Mesenchymal stem cell (in vitro differentiated cells and primary cell): ENCODE data around the gene SLC23A2.

Source experiments
- DNase-seq: peaks from one replicate; pipeline ENCODE4 v3.0.0-alpha.2; 2013
- H2AFZ ChIP-seq: one replicate; pipeline ENCODE4 v1.6.1; 2013; ENCODE audit warnings: low read depth, mild to moderate bottlenecking, control low read depth, inconsistent platforms, low read length, moderate library complexity
- H2AK5ac ChIP-seq: 2 replicates; pipeline ENCODE4 v1.6.1; 2013; ENCODE audit warnings: low read length, moderate library complexity, mild to moderate bottlenecking, inconsistent platforms; ENCODE audit not compliant: severe bottlenecking
- H2BK120ac ChIP-seq: one replicate; pipeline ENCODE4 v1.6.1; 2013; ENCODE audit warnings: low read depth, mild to moderate bottlenecking, inconsistent platforms, low read length, moderate library complexity
- H2BK12ac ChIP-seq, 2 experiments: one replicate each; pipeline ENCODE4 v1.6.1; 2013; ENCODE audit warnings: inconsistent platforms in 2 of 2, low read length in 2 of 2, mild to moderate bottlenecking in 2 of 2, moderate library complexity in 2 of 2, control low read depth in 1 of 2
- H2BK15ac ChIP-seq: one replicate; pipeline ENCODE4 v1.6.1; 2013; ENCODE audit warnings: mild to moderate bottlenecking, low read depth, inconsistent platforms; ENCODE audit not compliant: poor library complexity, severe bottlenecking
- H2BK5ac ChIP-seq: 2 replicates; pipeline ENCODE4 v1.6.1; 2013; ENCODE audit warnings: low read depth, mild to moderate bottlenecking, low read length, control low read depth, inconsistent platforms; ENCODE audit not compliant: poor library complexity, severe bottlenecking
- H3K14ac ChIP-seq, 2 experiments: one replicate each; pipeline ENCODE4 v1.6.1; 2013; ENCODE audit warnings: inconsistent platforms in 2 of 2, low read length in 2 of 2, control low read depth in 1 of 2, mild to moderate bottlenecking in 1 of 2, moderate library complexity in 1 of 2
- H3K18ac ChIP-seq, 2 experiments: one replicate each; pipeline ENCODE4 v1.6.1; 2013; ENCODE audit warnings: inconsistent platforms in 2 of 2, low read length in 2 of 2, control low read depth in 1 of 2, low read depth in 1 of 2, mild to moderate bottlenecking in 1 of 2
- H3K23ac ChIP-seq, 2 experiments: one replicate each; pipeline ENCODE4 v1.6.1; 2013; ENCODE audit warnings: inconsistent platforms in 2 of 2, low read length in 2 of 2, mild to moderate bottlenecking in 2 of 2, moderate library complexity in 2 of 2, control low read depth in 1 of 2
- H3K27ac ChIP-seq: 2 replicates; pipeline ENCODE4 v1.5.1; 2013; ENCODE audit warnings: mild to moderate bottlenecking, moderate library complexity, low read length, control low read depth, inconsistent platforms; ENCODE audit not compliant: poor library complexity, severe bottlenecking
- H3K27me3 ChIP-seq, 2 experiments: 2 replicates each; pipeline versions ENCODE4 v1.6.1 to v1.7.0; 2013; ENCODE audit warnings: low read length in 2 of 2, mild to moderate bottlenecking in 2 of 2, moderate library complexity in 2 of 2, control low read depth in 1 of 2, inconsistent platforms in 1 of 2; ENCODE audit not compliant: control insufficient read depth in 1 of 2, insufficient read depth in 1 of 2
- H3K36me3 ChIP-seq, 2 experiments: 2 replicates each; pipeline versions ENCODE4 v1.6.1 to v1.7.0; 2013; ENCODE audit warnings: low read length in 2 of 2, control low read depth in 1 of 2, inconsistent platforms in 1 of 2, low read depth in 1 of 2, mild to moderate bottlenecking in 1 of 2; ENCODE audit not compliant: insufficient read depth in 2 of 2, control insufficient read depth in 1 of 2
- H3K4ac ChIP-seq, 2 experiments: one replicate each; pipeline ENCODE4 v1.6.1; 2013; ENCODE audit warnings: inconsistent platforms in 2 of 2, low read length in 2 of 2, mild to moderate bottlenecking in 2 of 2, moderate library complexity in 2 of 2, control low read depth in 1 of 2, low read depth in 1 of 2
- H3K4me1 ChIP-seq: 2 replicates; pipeline ENCODE4 v1.6.1; 2013; ENCODE audit warnings: low read depth, low read length, control low read depth; ENCODE audit not compliant: control insufficient read depth, insufficient read depth
- H3K4me2 ChIP-seq: 2 replicates; pipeline ENCODE4 v1.6.1; 2013; ENCODE audit warnings: low read length, mild to moderate bottlenecking, inconsistent platforms; ENCODE audit not compliant: poor library complexity, severe bottlenecking
- H3K4me3 ChIP-seq, 2 experiments: 2 replicates each; pipeline versions ENCODE4 v1.5.1 to v1.7.0; 2013; ENCODE audit warnings: low read length in 2 of 2, mild to moderate bottlenecking in 2 of 2, control low read depth in 1 of 2, low read depth in 1 of 2; ENCODE audit not compliant: insufficient read depth in 1 of 2
- H3K79me1 ChIP-seq: replicated peaks from 2 replicates; pipeline ENCODE4 v1.6.1; 2013; ENCODE audit warnings: mild to moderate bottlenecking, control low read depth, low read length, inconsistent platforms; ENCODE audit not compliant: poor library complexity, severe bottlenecking
- H3K9ac ChIP-seq: 2 replicates; pipeline ENCODE4 v1.7.0; 2013; ENCODE audit warnings: mild to moderate bottlenecking, low read length, moderate library complexity
- H3K9me3 ChIP-seq: 2 replicates; pipeline ENCODE4 v1.7.0; 2013; ENCODE audit warnings: mild to moderate bottlenecking, low read length; ENCODE audit not compliant: control insufficient read depth
- H4K8ac ChIP-seq: one replicate; pipeline ENCODE4 v1.6.1; 2013; ENCODE audit warnings: inconsistent platforms, mild to moderate bottlenecking, low read length, moderate library complexity
- H4K91ac ChIP-seq: one replicate; pipeline ENCODE4 v1.6.1; 2013; ENCODE audit warnings: mild to moderate bottlenecking, low read length, inconsistent platforms
- WGBS: methylation state at CpG from one replicate; pipeline ENCODE4 v1.1.7; 2013; ENCODE audit warnings: mixed read lengths; 5-methylcytosine and 5-hydroxymethylcytosine counted together

The SLC23A2 gene

GRCh38 chr20:4905195-4905594 is 96.1 kb downstream of the SLC23A2 start:
- Histone ChIP-seq H2AK5ac (no peak overlapping the region), H3K36me3 (peaks cover 10 to 20% of the 10 kb centered on the region in 2 experiments), H4K8ac (no peak overlapping the region), H2BK5ac (no peak overlapping the region), H3K18ac (no peak overlapping the region), H3K79me1 (peaks cover 10% of the 10 kb centered on the region), H3K23ac (no peak overlapping the region), H2BK120ac (no peak overlapping the region), H3K9me3 (no peaks in the 10 kb centered on the region), H3K14ac (no peak overlapping the region), H3K27ac (no peak overlapping the region), H4K91ac (no peak overlapping the region), H3K27me3 (no peaks in the 10 kb centered on the region), H2BK12ac (no peak overlapping the region), H3K4me3 (no peak overlapping the region), H3K4me2 (no peak overlapping the region), H2AFZ (no peak overlapping the region), H3K4me1 (no peaks in the 10 kb centered on the region), H3K4ac (no peak overlapping the region), H3K9ac (no peak overlapping the region), H2BK15ac (no peak overlapping the region)
- DNase-seq = no peak
- WGBS = 93% methylated on average over 4 of the region's 4 CpGs

- H3K4me3 ChIP-seq = no peak overlapping the region
- DNase-seq = no peak
- H3K9me3 ChIP-seq = no peaks in the 10 kb centered on the region
- no peak overlapping the region for H3K14ac ChIP-seq
- H3K27me3 ChIP-seq = no peaks in the 10 kb centered on the region
- peaks cover 10% of the 10 kb centered on the region for H3K79me1 ChIP-seq
- H2BK120ac ChIP-seq = no peak overlapping the region
- H4K8ac ChIP-seq = no peak overlapping the region
- 90% methylated on average over 4 of the region's 4 CpGs for WGBS
- no peak overlapping the region for H2BK5ac ChIP-seq
- H2AFZ ChIP-seq = no peak overlapping the region
- no peak overlapping the region for H2BK12ac ChIP-seq
- H2BK15ac ChIP-seq = no peak overlapping the region
- H3K4me2 ChIP-seq = no peak overlapping the region
- H3K23ac ChIP-seq = no peak overlapping the region
- peaks cover 15 to 22% of the 10 kb centered on the region in 2 experiments for H3K36me3 ChIP-seq
- no peak overlapping the region for H3K9ac ChIP-seq
- H3K4me1 ChIP-seq = no peaks in the 10 kb centered on the region
- no peak overlapping the region for H3K27ac ChIP-seq
- H3K4ac ChIP-seq = no peak overlapping the region
- no peak overlapping the region for H2AK5ac ChIP-seq
- H3K18ac ChIP-seq = no peak overlapping the region
- H4K91ac ChIP-seq = no peak overlapping the region
Observed at GRCh38 chr20:4904127-4904860, 97.0 kb downstream of the SLC23A2 start.

- H3K27me3 ChIP-seq = no peaks in the 10 kb centered on the region
- no peak overlapping the region for H3K27ac ChIP-seq
Observed at GRCh38 chr20:4902788-4903187, 98.5 kb downstream of the SLC23A2 start.

DNA sequence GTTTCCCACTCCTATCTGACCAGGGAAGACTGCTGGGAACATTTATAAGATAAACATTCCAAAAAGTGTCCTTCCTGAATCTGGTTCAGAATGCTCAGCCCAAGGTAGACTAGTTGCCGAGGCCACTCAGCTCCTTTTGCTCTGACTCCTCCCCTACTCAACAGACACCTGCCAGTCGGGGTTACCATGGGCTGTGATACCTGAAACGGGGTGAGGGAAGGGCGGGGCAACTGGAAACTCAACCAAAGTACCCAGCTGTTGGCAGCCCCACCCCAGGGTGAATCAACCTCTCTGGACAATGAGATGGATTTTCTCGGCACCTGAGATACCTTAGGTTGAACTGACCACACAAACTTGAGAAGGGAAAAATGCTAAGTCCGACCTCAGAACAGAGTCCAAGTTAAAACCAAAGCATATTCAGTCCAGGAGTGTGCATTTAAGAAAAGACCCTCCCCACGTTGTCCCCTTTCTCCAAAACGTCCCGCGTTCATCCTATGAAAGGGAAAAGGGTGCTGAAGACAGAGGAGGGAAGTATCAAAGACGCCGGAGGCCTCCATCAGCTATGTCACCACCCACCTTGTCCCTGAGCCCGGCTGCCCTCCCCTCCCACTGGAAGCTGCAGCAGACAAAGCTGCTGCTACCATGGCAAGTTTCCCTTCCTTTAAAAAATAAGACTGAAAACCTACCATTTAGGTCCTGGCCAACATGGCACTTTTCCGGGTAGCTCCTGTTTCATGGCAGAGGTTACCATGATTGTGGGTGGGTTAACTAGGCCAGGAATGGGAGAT is 100.1 kb downstream of the SLC23A2 start:
- Histone ChIP-seq H3K4me3 (no peak overlapping the region), H3K36me3 (peaks cover 24 to 32% of the 10 kb centered on the region in 2 experiments), H2BK12ac (no peak overlapping the region), H3K18ac (no peak overlapping the region), H2BK15ac (no peak overlapping the region), H3K4ac (no peak overlapping the region), H4K91ac (no peak overlapping the region), H3K27me3 (no peaks in the 10 kb centered on the region), H2BK5ac (no peak overlapping the region), H3K4me1 (peaks cover 23% of the 10 kb centered on the region), H3K27ac (no peak overlapping the region), H3K9ac (no peak overlapping the region), H2BK120ac (no peak overlapping the region), H3K79me1 (peaks cover 14% of the 10 kb centered on the region), H4K8ac (no peak overlapping the region), H2AFZ (no peak overlapping the region), H2AK5ac (no peak overlapping the region), H3K23ac (no peak overlapping the region), H3K14ac (no peak overlapping the region), H3K4me2 (no peak overlapping the region), H3K9me3 (no peaks in the 10 kb centered on the region)
- WGBS = 91% methylated on average over 6 of the region's 14 CpGs
- no peak for DNase-seq

More at GRCh38 chr20:4902788-4903187, 98.5 kb downstream of the SLC23A2 start:
- Histone ChIP-seq H3K9ac (no peak overlapping the region), H3K4me2 (no peak overlapping the region), H2BK120ac (no peak overlapping the region), H3K18ac (no peak overlapping the region), H2BK12ac (no peak overlapping the region), H2BK5ac (no peak overlapping the region), H4K8ac (no peak overlapping the region), H3K36me3 (peaks cover 21 to 24% of the 10 kb centered on the region in 2 experiments), H2AK5ac (no peak overlapping the region), H3K4me3 (peak overlapping the region in 1 of 2 experiments; percentile 22), H3K23ac (no peak overlapping the region), H2AFZ (no peak overlapping the region), H2BK15ac (no peak overlapping the region), H3K79me1 (peaks cover 11% of the 10 kb centered on the region), H3K4me1 (peaks cover 13% of the 10 kb centered on the region), H4K91ac (no peak overlapping the region), H3K9me3 (no peaks in the 10 kb centered on the region), H3K14ac (no peak overlapping the region), H3K4ac (no peak overlapping the region)
- no peak for DNase-seq
- 98% methylated on average over 2 of the region's 4 CpGs for WGBS
